Ishikawa (cell line): ENCODE results near the gene SSH2.

Experiments
- CEBPB ChIP-seq: IDR thresholded peaks from 2 replicates; pipeline ENCODE4 v1.6.1; 2012
- CREB1 ChIP-seq: IDR thresholded peaks from 2 replicates; pipeline ENCODE4 v1.6.1; 2012; ENCODE audit warnings: low read depth
- EGR1 ChIP-seq: IDR thresholded peaks from 2 replicates; pipeline ENCODE4 v1.6.1; 2012
- EP300 ChIP-seq: IDR thresholded peaks from 2 replicates; pipeline ENCODE4 v1.6.1; 2012; ENCODE audit warnings: borderline replicate concordance
- FOXM1 ChIP-seq: IDR thresholded peaks from 2 replicates; pipeline ENCODE4 v1.6.1; 2012; ENCODE audit warnings: low read depth, borderline replicate concordance
- NFIC ChIP-seq: IDR thresholded peaks from 2 replicates; pipeline ENCODE4 v1.6.1; 2012
- RAD21 ChIP-seq: IDR thresholded peaks from 2 replicates; pipeline ENCODE4 v1.6.1; 2012; ENCODE audit warnings: low read depth
- TAF1 ChIP-seq: IDR thresholded peaks from 2 replicates; pipeline ENCODE4 v1.6.1; 2012; ENCODE audit warnings: low read depth, mild to moderate bottlenecking
- TCF12 ChIP-seq: IDR thresholded peaks from 2 replicates; pipeline ENCODE4 v1.6.1; 2012; ENCODE audit warnings: low read depth
- TEAD4 ChIP-seq: IDR thresholded peaks from 2 replicates; pipeline ENCODE4 v1.6.1; 2012
- USF1 ChIP-seq: IDR thresholded peaks from 2 replicates; pipeline ENCODE4 v1.6.1; 2012
- YY1 ChIP-seq: IDR thresholded peaks from 2 replicates; pipeline ENCODE4 v1.6.1; 2012; ENCODE audit warnings: low read depth
- TF ChIP-seq, protein P1 (sequence below): IDR thresholded peaks from 2 replicates; pipeline ENCODE4 v1.6.1; 2012
- TF ChIP-seq, protein P2 (sequence below): IDR thresholded peaks from 2 replicates; pipeline ENCODE4 v1.6.1; 2012; ENCODE audit warnings: low read depth, mild to moderate bottlenecking

DNA sequence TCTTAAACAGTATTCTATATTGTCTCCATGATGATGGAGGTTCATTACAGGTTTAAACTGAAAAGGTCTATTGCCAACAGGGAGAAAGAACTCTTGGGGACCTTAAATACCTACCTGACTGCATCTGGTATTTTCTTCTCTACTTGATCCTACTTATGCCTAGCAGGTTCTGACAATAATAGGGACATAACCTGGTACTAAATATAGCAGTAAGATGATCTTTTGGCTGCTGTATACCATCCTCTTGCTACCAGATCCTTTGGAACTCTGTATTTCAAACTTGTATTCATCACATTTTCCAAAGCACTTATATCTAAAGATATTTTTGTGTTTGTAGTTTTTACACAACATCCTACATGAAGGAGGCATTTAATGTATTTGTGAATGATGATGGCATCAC is 160.8 kb downstream of the SSH2 start:
- TF ChIP-seq USF1 (no peak), NFIC (no peak), EGR1 (no peak), TCF12 (no peak), CEBPB (no peak), EP300 (no peak), TAF1 (no peak), FOXM1 (no peak), RAD21 (no peak), CREB1 (no peak), TEAD4 (no peak), YY1 (no peak)
- TF ChIP-seq, protein P1, sequence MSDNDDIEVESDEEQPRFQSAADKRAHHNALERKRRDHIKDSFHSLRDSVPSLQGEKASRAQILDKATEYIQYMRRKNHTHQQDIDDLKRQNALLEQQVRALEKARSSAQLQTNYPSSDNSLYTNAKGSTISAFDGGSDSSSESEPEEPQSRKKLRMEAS, result no peak
- TF ChIP-seq, protein P2, sequence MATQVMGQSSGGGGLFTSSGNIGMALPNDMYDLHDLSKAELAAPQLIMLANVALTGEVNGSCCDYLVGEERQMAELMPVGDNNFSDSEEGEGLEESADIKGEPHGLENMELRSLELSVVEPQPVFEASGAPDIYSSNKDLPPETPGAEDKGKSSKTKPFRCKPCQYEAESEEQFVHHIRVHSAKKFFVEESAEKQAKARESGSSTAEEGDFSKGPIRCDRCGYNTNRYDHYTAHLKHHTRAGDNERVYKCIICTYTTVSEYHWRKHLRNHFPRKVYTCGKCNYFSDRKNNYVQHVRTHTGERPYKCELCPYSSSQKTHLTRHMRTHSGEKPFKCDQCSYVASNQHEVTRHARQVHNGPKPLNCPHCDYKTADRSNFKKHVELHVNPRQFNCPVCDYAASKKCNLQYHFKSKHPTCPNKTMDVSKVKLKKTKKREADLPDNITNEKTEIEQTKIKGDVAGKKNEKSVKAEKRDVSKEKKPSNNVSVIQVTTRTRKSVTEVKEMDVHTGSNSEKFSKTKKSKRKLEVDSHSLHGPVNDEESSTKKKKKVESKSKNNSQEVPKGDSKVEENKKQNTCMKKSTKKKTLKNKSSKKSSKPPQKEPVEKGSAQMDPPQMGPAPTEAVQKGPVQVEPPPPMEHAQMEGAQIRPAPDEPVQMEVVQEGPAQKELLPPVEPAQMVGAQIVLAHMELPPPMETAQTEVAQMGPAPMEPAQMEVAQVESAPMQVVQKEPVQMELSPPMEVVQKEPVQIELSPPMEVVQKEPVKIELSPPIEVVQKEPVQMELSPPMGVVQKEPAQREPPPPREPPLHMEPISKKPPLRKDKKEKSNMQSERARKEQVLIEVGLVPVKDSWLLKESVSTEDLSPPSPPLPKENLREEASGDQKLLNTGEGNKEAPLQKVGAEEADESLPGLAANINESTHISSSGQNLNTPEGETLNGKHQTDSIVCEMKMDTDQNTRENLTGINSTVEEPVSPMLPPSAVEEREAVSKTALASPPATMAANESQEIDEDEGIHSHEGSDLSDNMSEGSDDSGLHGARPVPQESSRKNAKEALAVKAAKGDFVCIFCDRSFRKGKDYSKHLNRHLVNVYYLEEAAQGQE, result no peak
